K562 (cell line): ENCODE measurements around the gene TTC31. TPM values are rescaled to one million over a fixed set of nuclear protein-coding genes. Genes with fewer than 3 reads are reported as not detected.

ENCODE experiments used
- ATAC-seq: fragments of 200-7000 bp; cut with Tn5 transposase; 3 replicates; pipeline ENCODE4 v1.9.1; 2020; ENCODE audit warnings: moderate library complexity
- BruUV-seq: library from RNA; stranded (reverse); fragments of 400-500 nt; replicated peaks from 2 replicates; lab custom pipeline; 2021; lab: Mats Ljungman, UMichigan
- CTCF ChIA-PET: fragments of 300-600 bp; formaldehyde crosslinking; extraction: SDS; loops from one replicate; lab custom pipeline; 2021; ENCODE audit warnings: low intra/inter-chr PET ratio; lab: Yijun Ruan, JAX
- POLR2A ChIA-PET: fragments of 300-600, 350-650 bp; sonication (Branson Sonifier 250); formaldehyde crosslinking; extraction: SDS; loops from one replicate; lab custom pipeline; 2021; ENCODE audit warnings: antibody characterized with exemption, inconsistent platforms; lab: Yijun Ruan, JAX
- DNase-seq, 4 experiments: peaks; one replicate each; pipeline versions ENCODE4 v3.0.0 to v3.0.0-alpha.2; 2011 to 2018; ENCODE audit warnings: low spot score in 3 of 4, mixed read lengths in 3 of 4; ENCODE audit errors: extremely low read depth in 1 of 4
- FAIRE-seq: peaks from 2 replicates; lab custom pipeline; 2011; peaks lifted over from hg19 to GRCh38; lab: Jason Lieb, UNC
- H2AFZ ChIP-seq: 2 replicates; pipeline ENCODE4 v1.6.0; 2011; ENCODE audit warnings: low read depth, low read length, control low read depth, inconsistent platforms
- H3K27ac ChIP-seq: fragments of 200-600 bp; 3 replicates; pipeline ENCODE4 v1.8.0; 2011; ENCODE audit warnings: low read depth, mild to moderate bottlenecking, control low read depth, inconsistent platforms, low read length, moderate library complexity, mixed read lengths; ENCODE audit errors: extremely low read depth
- H3K27me3 ChIP-seq, 2 experiments: fragments of 300-600 bp in 1 of 2; 2 replicates in 1 of 2; 3 replicates in 1 of 2; pipeline versions ENCODE4 v1.6.0 to v1.8.0; 2011; ENCODE audit warnings: inconsistent platforms in 2 of 2, low read length in 2 of 2, mild to moderate bottlenecking in 1 of 2, mixed read lengths in 1 of 2, moderate library complexity in 1 of 2; ENCODE audit not compliant: control insufficient read depth in 2 of 2, insufficient read depth in 2 of 2
- H3K36me3 ChIP-seq: fragments of 300-600 bp; 3 replicates; pipeline ENCODE4 v1.8.0; 2011; ENCODE audit warnings: mild to moderate bottlenecking, low read length, inconsistent platforms; ENCODE audit not compliant: control insufficient read depth, insufficient read depth
- H3K4me1 ChIP-seq, 2 experiments: fragments of 200-600 bp in 1 of 2; replicated peaks in 1 of 2; 2 replicates in 1 of 2; 3 replicates in 1 of 2; pipeline versions ENCODE4 v1.5.1 to v1.8.0; 2011; ENCODE audit warnings: inconsistent platforms in 2 of 2, low read length in 2 of 2, mild to moderate bottlenecking in 1 of 2, mixed read lengths in 1 of 2, moderate library complexity in 1 of 2; ENCODE audit not compliant: control insufficient read depth in 2 of 2, insufficient read depth in 2 of 2
- H3K4me2 ChIP-seq: 2 replicates; pipeline ENCODE4 v1.6.1; 2011; ENCODE audit warnings: low read length, control low read depth, inconsistent platforms, mixed read lengths; ENCODE audit not compliant: insufficient read depth
- H3K4me3 ChIP-seq: fragments of 200-600 bp; sonication (generic), shearing (Covaris generic); 2 replicates; pipeline ENCODE4 v1.5.1; 2016; ENCODE audit warnings: control low read depth, inconsistent platforms
- H3K79me2 ChIP-seq: fragments of 200-600 bp; 3 replicates; pipeline ENCODE4 v1.8.0; 2011; ENCODE audit warnings: low read length, inconsistent platforms; ENCODE audit not compliant: control insufficient read depth, insufficient read depth
- H3K9ac ChIP-seq, 2 experiments: 2 replicates each; pipeline versions ENCODE4 v1.6.0 to v1.6.1; 2011; ENCODE audit warnings: low read depth in 2 of 2, low read length in 2 of 2, control low read depth in 1 of 2, inconsistent platforms in 1 of 2, mild to moderate bottlenecking in 1 of 2, mixed read lengths in 1 of 2; ENCODE audit not compliant: insufficient read depth in 1 of 2
- H3K9me1 ChIP-seq: one replicate; pipeline ENCODE4 v1.6.0; 2011; ENCODE audit warnings: inconsistent platforms, mild to moderate bottlenecking, low read length, moderate library complexity; ENCODE audit not compliant: control insufficient read depth, insufficient read depth
- H3K9me3 ChIP-seq: replicated peaks from 2 replicates; pipeline ENCODE4 v1.5.1; 2011; ENCODE audit warnings: low read depth, low read length, inconsistent platforms; ENCODE audit not compliant: control insufficient read depth, insufficient read depth
- H4K20me1 ChIP-seq: replicated peaks from 2 replicates; pipeline ENCODE4 v1.6.1; 2011; ENCODE audit warnings: low read length, inconsistent platforms, mixed read lengths; ENCODE audit not compliant: control insufficient read depth, insufficient read depth
- CBX8 ChIP-seq: fragments of 200-600 bp; sonication (generic); IDR thresholded peaks from 2 replicates; pipeline ENCODE4 v1.6.1; 2012; ENCODE audit warnings: borderline replicate concordance, mixed run types, low read depth, mild to moderate bottlenecking, moderate library complexity, mixed read lengths, low read length, control low read depth, inconsistent platforms; ENCODE audit not compliant: poor library complexity, severe bottlenecking; ENCODE audit errors: extremely low read depth
- CXXC5 ChIP-seq: fragments of 250-450 bp; sonication (Bioruptor Pico); IDR thresholded peaks from 2 replicates; pipeline ENCODE4 v1.8.0; 2022; ENCODE audit warnings: inconsistent platforms, mild to moderate bottlenecking, moderate library complexity
- EGR1 ChIP-seq: fragments of 450-650 bp; conservative IDR thresholded peaks from 2 replicates; pipeline ENCODE4 v1.6.1; 2017; ENCODE audit warnings: mild to moderate bottlenecking
- EWSR1 ChIP-seq: fragments of 450-650 bp; IDR thresholded peaks from 2 replicates; pipeline ENCODE4 v1.6.1; 2018; ENCODE audit warnings: borderline replicate concordance, mild to moderate bottlenecking, low read depth, moderate library complexity; ENCODE audit not compliant: partially characterized antibody
- IRF1 ChIP-seq: sonication (generic); formaldehyde crosslinking; IDR thresholded peaks from 2 replicates; pipeline ENCODE4 v1.8.0; 2022; ENCODE audit warnings: missing genetic modification reagents, mild to moderate bottlenecking, borderline replicate concordance
- KDM5B ChIP-seq: fragments of 200-600 bp; sonication (generic); IDR thresholded peaks from 2 replicates; pipeline ENCODE4 v1.6.1; 2012; ENCODE audit warnings: low read depth, mild to moderate bottlenecking, moderate library complexity, low read length, control low read depth, inconsistent platforms; ENCODE audit not compliant: insufficient replicate concordance
- MTF1 ChIP-seq: fragments of 250-450 bp; sonication (Bioruptor Pico); IDR thresholded peaks from 2 replicates; pipeline ENCODE4 v1.9.0; 2021; ENCODE audit warnings: moderate library complexity, mild to moderate bottlenecking, inconsistent platforms, borderline replicate concordance
- NFIC ChIP-seq: fragments of 450-650 bp; IDR thresholded peaks from 2 replicates; pipeline ENCODE4 v1.6.1; 2017; ENCODE audit warnings: mild to moderate bottlenecking, inconsistent platforms
- NFXL1 ChIP-seq: fragments of 450-650 bp; formaldehyde crosslinking; IDR thresholded peaks from 2 replicates; pipeline ENCODE4 v1.4.0; 2021; ENCODE audit warnings: mild to moderate bottlenecking
- RBM17 ChIP-seq: fragments of 200-400 bp; formaldehyde crosslinking; IDR thresholded peaks from 2 replicates; pipeline ENCODE4 v1.6.1; 2017; ENCODE audit warnings: low read depth, mild to moderate bottlenecking, low read length, borderline replicate concordance
- SNRNP70 ChIP-seq: fragments of 200-400 bp; formaldehyde crosslinking; optimal IDR thresholded peaks from 2 replicates; pipeline ENCODE3; 2017; ENCODE audit warnings: low read depth, low read length
- ZNF717 ChIP-seq: fragments of 250-450 bp; sonication (Bioruptor Pico); IDR thresholded peaks from 2 replicates; pipeline ENCODE4 v1.5.0; 2021
- WGBS: fragments of 100-300 bp; shearing (Covaris generic); methylation state at CpG from one replicate; pipeline ENCODE4 v1.1.6; 2016; ENCODE audit warnings: low coverage, mixed read lengths; ENCODE audit not compliant: insufficient coverage; ENCODE audit errors: missing lambda C conversion rate; 5-methylcytosine and 5-hydroxymethylcytosine counted together
- in situ Hi-C: fragments of 300-500 bp; cut with MboI; formaldehyde crosslinking; loops from 4 replicates; pipeline ENCODE4 v1.15.0; 2018; ENCODE audit warnings: inconsistent platforms, mixed read lengths
- intact Hi-C: fragments of 100-400 bp; cut with micrococcal nuclease; formaldehyde crosslinking; loops from 2 replicates; pipeline ENCODE4 v1.14.2; 2022
- polyA plus RNA-seq, 8 experiments: library from polyadenylated mRNA; depleted of rRNA in 4 of 8; stranded (reverse) in 5 of 8; unstranded in 3 of 8; fragments of >200 nt; fragmentation: Nextera tagmentation in 2 of 8; fragmentation: Illumina TruSeq in 1 of 8; extraction: Ambion mirVana in 2 of 8; extraction: Trizol in 1 of 8; gene quantifications; 2 replicates each; pipeline versions ENCODE4 v1.2.1 to v1.2.3, GENCODE V29; 2011 to 2014; ENCODE audit warnings: inconsistent platforms in 1 of 8, missing spikeins in 1 of 8
- total RNA-seq, 7 experiments: library from RNA; depleted of rRNA in 6 of 7; stranded (reverse); fragments of >200 nt in 6 of 7; fragmentation: Illumina TruSeq in 2 of 7; extraction: Trizol in 2 of 7; gene quantifications; 2 replicates each; pipeline versions ENCODE4 v1.2.1 to v1.2.3, GENCODE V29; 2011 to 2021; ENCODE audit warnings: low replicate concordance in 1 of 7
- TF ChIP-seq, protein P1 (sequence below): fragments of 450-650 bp; IDR thresholded peaks from 2 replicates; pipeline ENCODE4 v1.6.1; 2014; ENCODE audit warnings: low read depth, mild to moderate bottlenecking, moderate library complexity, borderline replicate concordance
- TF ChIP-seq, protein P2 (sequence below): fragments of 250-450 bp; sonication (Bioruptor Pico); IDR thresholded peaks from 2 replicates; pipeline ENCODE4 v1.4.0; 2020

The TTC31 gene
- total and polyA plus RNA-seq, 9 of the 15 experiments (the other 6 are each of a cell fraction or from before 2014, with no cell fraction given) = 4.7 to 30.5 (median 15.9) TPM

GRCh38 chr2:74440378-74441169, 42.3 kb upstream of the TTC31 start (continued):
- TF ChIP-seq, protein P1, sequence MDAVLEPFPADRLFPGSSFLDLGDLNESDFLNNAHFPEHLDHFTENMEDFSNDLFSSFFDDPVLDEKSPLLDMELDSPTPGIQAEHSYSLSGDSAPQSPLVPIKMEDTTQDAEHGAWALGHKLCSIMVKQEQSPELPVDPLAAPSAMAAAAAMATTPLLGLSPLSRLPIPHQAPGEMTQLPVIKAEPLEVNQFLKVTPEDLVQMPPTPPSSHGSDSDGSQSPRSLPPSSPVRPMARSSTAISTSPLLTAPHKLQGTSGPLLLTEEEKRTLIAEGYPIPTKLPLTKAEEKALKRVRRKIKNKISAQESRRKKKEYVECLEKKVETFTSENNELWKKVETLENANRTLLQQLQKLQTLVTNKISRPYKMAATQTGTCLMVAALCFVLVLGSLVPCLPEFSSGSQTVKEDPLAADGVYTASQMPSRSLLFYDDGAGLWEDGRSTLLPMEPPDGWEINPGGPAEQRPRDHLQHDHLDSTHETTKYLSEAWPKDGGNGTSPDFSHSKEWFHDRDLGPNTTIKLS = no peak
- TF ChIP-seq RBM17 = no peak
- TF ChIP-seq NFXL1 (CRISPR knock-in tag) = no peak
- TF ChIP-seq NFIC = peak; percentile 39
- peak; percentile 80 for TF ChIP-seq EGR1

DNA sequence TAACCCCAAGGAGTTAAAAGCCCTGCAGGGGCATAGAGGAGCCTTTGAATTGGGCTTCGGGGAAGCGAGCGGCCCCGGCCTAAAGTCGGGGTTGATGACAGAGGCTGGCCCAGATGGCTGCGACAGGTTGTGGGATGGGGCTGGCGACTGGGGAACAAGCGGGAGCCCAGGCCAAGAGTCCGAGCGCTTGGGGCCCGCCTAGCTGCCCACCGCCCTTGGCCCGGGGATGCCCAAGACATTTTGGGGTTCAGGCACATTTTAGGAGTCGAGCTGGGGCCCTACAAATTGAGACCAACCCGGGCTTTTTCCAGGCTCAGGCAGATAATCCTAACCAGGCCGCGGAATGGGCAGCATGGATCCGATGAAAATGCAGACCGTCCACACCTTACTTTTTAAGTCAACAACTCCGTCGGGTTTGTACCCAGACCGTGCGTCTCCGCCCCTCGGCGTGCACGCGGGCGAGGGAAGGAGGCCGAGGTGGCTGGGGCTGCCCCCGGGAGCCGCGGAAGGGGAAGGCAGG, 41.7 kb upstream of the TTC31 start:
- ATAC-seq (no peak), FAIRE-seq (no peak), DNase-seq (no peak)
- H2AFZ ChIP-seq = peak overlapping the region; percentile 98
- no peaks in the 10 kb centered on the region for H3K79me2 ChIP-seq
- no peaks in the 10 kb centered on the region for H3K9me1 ChIP-seq
- no peak overlapping the region for H3K4me3 ChIP-seq
- no peaks in the 10 kb centered on the region for H3K36me3 ChIP-seq
- TF ChIP-seq, protein P2, sequence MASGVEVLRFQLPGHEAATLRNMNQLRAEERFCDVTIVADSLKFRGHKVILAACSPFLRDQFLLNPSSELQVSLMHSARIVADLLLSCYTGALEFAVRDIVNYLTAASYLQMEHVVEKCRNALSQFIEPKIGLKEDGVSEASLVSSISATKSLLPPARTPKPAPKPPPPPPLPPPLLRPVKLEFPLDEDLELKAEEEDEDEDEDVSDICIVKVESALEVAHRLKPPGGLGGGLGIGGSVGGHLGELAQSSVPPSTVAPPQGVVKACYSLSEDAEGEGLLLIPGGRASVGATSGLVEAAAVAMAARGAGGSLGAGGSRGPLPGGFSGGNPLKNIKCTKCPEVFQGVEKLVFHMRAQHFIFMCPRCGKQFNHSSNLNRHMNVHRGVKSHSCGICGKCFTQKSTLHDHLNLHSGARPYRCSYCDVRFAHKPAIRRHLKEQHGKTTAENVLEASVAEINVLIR = no peak
- TF ChIP-seq EWSR1 (no peak), CXXC5 (no peak), SNRNP70 (no peak), KDM5B (no peak), CBX8 (no peak), MTF1 (CRISPR knock-in tag) (no peak), RBM17 (no peak), IRF1 (CRISPR knock-in tag) (no peak), ZNF717 (CRISPR knock-in tag) (no peak)
- H3K4me2 ChIP-seq = no peak overlapping the region
- H3K9me3 ChIP-seq = no peaks in the 10 kb centered on the region
- H4K20me1 ChIP-seq = no peaks in the 10 kb centered on the region
- intact Hi-C loops = no loop called here
- peak overlapping the region; percentile 71; the same call in 2 of the 3 replicates for H3K27ac ChIP-seq
- no peaks in the 10 kb centered on the region for H3K27me3 ChIP-seq
- CTCF ChIA-PET = no interaction called here
- peaks cover 22 to 41% of the 10 kb centered on the region in 2 experiments; a peak in 4 of 5 replicates for H3K4me1 ChIP-seq
- BruUV-seq = no TSS peak
- in situ Hi-C loops = no loop called here
- 94% methylated on average over 15 of the region's 33 CpGs for WGBS
- POLR2A ChIA-PET = interaction anchor here (0.6 to 1.6 kb wide), 3 partner anchors 13 to 143 kb away, joined by 3 to 7 read pairs (median 5); no protein-coding TSS in a partner anchor
- H3K9ac ChIP-seq = peak overlapping the region in 1 of 2 experiments; percentile 65; a peak in 2 of 4 replicates
